Measurements from ENCODE around the gene RPS23.

RPS23 gene

DNA sequence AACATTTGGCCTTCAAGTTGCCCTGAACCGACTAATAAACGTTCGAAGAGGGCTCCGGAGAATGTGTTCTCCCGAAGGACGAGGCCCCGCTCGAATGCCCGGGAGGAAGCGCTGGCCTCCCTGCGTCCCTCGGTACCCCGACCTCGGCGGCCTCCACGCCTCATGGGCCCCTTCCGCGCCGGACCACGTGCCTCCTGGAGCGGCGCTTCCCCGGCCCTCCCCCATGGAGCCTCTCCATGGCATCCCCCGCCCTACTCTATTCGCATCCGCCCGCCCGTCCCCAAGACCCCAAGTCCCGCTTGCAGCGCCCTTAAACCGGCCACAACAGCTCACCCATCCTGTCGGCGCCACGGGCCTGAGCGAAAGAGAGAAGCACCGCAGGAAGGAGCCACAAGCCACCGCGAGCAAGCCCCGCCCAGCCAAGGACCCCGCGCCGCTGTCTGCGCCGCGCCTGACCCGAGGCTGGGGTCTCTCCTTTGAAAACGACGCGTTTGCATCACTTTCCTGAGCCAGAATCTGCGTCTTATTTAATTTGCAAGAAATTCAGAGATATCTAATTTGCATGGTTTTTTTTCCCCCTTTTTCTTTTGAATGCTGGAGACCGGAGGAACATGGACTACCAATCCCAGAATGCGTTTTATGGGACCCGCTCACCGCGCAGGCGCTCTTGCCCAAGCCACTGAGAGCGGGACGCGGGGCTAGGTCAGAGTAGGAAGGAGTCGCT is at the start of gene RPS23:
Gene RPS23, minus strand, starts transcription at position 368 of the 724 bp plus-strand sequence. Its CDS starts 31 bp downstream, at position 337.
- Histone ChIP-seq H3K36me3 (ENCODE audit: control insufficient read depth, insufficient read depth, low read length) (peaks cover 13% of the 10 kb centered on the region), H3K4me3 (replicated peaks; ENCODE audit: low read depth, low read length) (peak within 1 kb of the TSS; percentile 98), H3K27me3 (replicated peaks; ENCODE audit: control insufficient read depth, insufficient read depth, low read length) (no peaks in the 10 kb centered on the region)
- TF ChIP-seq, protein P1, sequence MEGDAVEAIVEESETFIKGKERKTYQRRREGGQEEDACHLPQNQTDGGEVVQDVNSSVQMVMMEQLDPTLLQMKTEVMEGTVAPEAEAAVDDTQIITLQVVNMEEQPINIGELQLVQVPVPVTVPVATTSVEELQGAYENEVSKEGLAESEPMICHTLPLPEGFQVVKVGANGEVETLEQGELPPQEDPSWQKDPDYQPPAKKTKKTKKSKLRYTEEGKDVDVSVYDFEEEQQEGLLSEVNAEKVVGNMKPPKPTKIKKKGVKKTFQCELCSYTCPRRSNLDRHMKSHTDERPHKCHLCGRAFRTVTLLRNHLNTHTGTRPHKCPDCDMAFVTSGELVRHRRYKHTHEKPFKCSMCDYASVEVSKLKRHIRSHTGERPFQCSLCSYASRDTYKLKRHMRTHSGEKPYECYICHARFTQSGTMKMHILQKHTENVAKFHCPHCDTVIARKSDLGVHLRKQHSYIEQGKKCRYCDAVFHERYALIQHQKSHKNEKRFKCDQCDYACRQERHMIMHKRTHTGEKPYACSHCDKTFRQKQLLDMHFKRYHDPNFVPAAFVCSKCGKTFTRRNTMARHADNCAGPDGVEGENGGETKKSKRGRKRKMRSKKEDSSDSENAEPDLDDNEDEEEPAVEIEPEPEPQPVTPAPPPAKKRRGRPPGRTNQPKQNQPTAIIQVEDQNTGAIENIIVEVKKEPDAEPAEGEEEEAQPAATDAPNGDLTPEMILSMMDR (IDR thresholded peaks at IDR 0.05; ENCODE audit: insufficient read depth, low read length, poor library complexity, severe bottlenecking): no peak
- peak; percentile 91 for DNase-seq (ENCODE audit: extremely low read depth, insufficient read length)

GRCh38 chr5:82327941-82328340 is 49.8 kb upstream of the RPS23 start:
- Histone ChIP-seq H3K36me3 (ENCODE audit: control insufficient read depth, insufficient read depth, low read length) (no peaks in the 10 kb centered on the region), H3K27me3 (replicated peaks; ENCODE audit: control insufficient read depth, insufficient read depth, low read length) (no peaks in the 10 kb centered on the region), H3K4me3 (replicated peaks; ENCODE audit: low read depth, low read length) (no peak overlapping the region)
- TF ChIP-seq, protein P1 (IDR thresholded peaks at IDR 0.05; ENCODE audit: insufficient read depth, low read length, poor library complexity, severe bottlenecking): no peak
- DNase-seq (ENCODE audit: extremely low read depth, insufficient read length): no peak

GRCh38 chr5:82325996-82326395 is 47.8 kb upstream of the RPS23 start:
- no peak for DNase-seq (ENCODE audit: extremely low read depth, insufficient read length)
- H3K4me3 ChIP-seq (replicated peaks; ENCODE audit: low read depth, low read length): no peak overlapping the region
- no peaks in the 10 kb centered on the region for H3K27me3 ChIP-seq (replicated peaks; ENCODE audit: control insufficient read depth, insufficient read depth, low read length)
- H3K36me3 ChIP-seq (ENCODE audit: control insufficient read depth, insufficient read depth, low read length): no peaks in the 10 kb centered on the region
- TF ChIP-seq, protein P1 (IDR thresholded peaks at IDR 0.05; ENCODE audit: insufficient read depth, low read length, poor library complexity, severe bottlenecking): no peak

DNA sequence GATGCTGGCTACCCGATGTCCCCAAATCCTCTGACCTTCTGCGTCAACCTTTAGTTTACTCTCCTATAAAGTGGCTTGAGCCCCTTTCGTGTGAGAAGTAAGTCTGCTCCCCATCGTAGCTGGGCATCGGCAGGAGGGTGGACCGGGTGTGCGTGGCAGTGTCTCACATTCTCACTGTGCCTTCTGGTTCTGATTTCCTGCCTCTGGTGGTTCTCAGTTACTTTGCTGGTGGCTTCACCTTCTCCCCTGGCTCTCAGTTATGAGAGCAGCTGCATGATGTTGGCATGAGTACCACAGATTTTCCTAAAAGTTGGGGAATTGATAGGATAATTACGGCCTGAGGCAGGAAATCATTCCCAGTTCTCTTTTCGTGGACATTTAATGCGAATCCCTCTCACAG is 47.0 kb upstream of the RPS23 start:
- Histone ChIP-seq H3K27me3 (replicated peaks; ENCODE audit: control insufficient read depth, insufficient read depth, low read length) (no peaks in the 10 kb centered on the region), H3K4me3 (replicated peaks; ENCODE audit: low read depth, low read length) (no peak overlapping the region), H3K36me3 (ENCODE audit: control insufficient read depth, insufficient read depth, low read length) (no peaks in the 10 kb centered on the region)
- no peak for DNase-seq (ENCODE audit: extremely low read depth, insufficient read length)
- TF ChIP-seq, protein P1 (IDR thresholded peaks at IDR 0.05; ENCODE audit: insufficient read depth, low read length, poor library complexity, severe bottlenecking): no peak

DNA sequence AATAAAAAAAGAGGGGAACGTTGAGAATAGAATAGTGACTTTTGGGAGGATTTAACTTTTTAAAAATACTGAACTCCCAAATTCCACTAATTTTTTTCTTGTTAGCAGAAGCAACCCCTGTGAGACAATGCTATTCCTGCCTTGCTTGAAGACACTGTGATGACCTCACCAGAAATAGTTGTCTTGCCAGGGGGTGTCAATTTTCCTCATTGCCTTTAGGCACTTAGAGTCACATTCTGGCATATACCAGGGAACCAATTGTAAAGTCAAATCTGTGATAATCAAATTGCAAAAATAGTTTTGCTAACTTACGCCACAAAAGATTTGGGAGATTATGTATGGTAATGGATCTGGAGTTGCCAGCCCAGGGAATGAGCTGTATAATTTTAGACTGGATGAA is 42.8 kb upstream of the RPS23 start:
- no peak for DNase-seq (ENCODE audit: extremely low read depth, insufficient read length)
- Histone ChIP-seq H3K4me3 (replicated peaks; ENCODE audit: low read depth, low read length) (no peak overlapping the region), H3K36me3 (ENCODE audit: control insufficient read depth, insufficient read depth, low read length) (no peaks in the 10 kb centered on the region), H3K27me3 (replicated peaks; ENCODE audit: control insufficient read depth, insufficient read depth, low read length) (no peaks in the 10 kb centered on the region)
- TF ChIP-seq, protein P1 (IDR thresholded peaks at IDR 0.05; ENCODE audit: insufficient read depth, low read length, poor library complexity, severe bottlenecking): no peak

Data from GM06990 (cell line).